Endothelial cell of umbilical vein (primary cell): ENCODE results near the gene SLC25A38.

Experiments used
- EZH2 ChIP-seq: IDR thresholded peaks from 2 replicates; pipeline ENCODE4 v1.6.1; 2012; ENCODE audit warnings: borderline replicate concordance, low read depth, mild to moderate bottlenecking, moderate library complexity, low read length, inconsistent platforms; ENCODE audit not compliant: severe bottlenecking
- GATA2 ChIP-seq: IDR thresholded peaks from 2 replicates; pipeline ENCODE4 v1.7.0; 2011; ENCODE audit warnings: low read depth, mild to moderate bottlenecking, moderate library complexity, mixed read lengths, low read length; ENCODE audit not compliant: insufficient read length, insufficient read depth
- POLR2A ChIP-seq: IDR thresholded peaks from 2 replicates; pipeline ENCODE4 v1.6.1; 2012; ENCODE audit warnings: low read depth, mild to moderate bottlenecking, control low read depth, low read length
- POLR2AphosphoS5 ChIP-seq: IDR thresholded peaks from 2 replicates; pipeline ENCODE4 v1.6.1; 2012; ENCODE audit warnings: low read depth, mild to moderate bottlenecking, control low read depth, low read length, moderate library complexity; ENCODE audit not compliant: insufficient read depth
- TF ChIP-seq, protein P1 (sequence below), 2 donors: IDR thresholded peaks; 1 replicate in 1 of 2; 2 replicates in 1 of 2; pipeline ENCODE4 v1.5.1; 2011; ENCODE audit warnings: low read length in 2 of 2, mild to moderate bottlenecking in 2 of 2, moderate library complexity in 2 of 2, control low read depth in 1 of 2, inconsistent platforms in 1 of 2, low read depth in 1 of 2; ENCODE audit not compliant: insufficient read depth in 1 of 2; ENCODE audit errors: extremely low read depth in 1 of 2

DNA sequence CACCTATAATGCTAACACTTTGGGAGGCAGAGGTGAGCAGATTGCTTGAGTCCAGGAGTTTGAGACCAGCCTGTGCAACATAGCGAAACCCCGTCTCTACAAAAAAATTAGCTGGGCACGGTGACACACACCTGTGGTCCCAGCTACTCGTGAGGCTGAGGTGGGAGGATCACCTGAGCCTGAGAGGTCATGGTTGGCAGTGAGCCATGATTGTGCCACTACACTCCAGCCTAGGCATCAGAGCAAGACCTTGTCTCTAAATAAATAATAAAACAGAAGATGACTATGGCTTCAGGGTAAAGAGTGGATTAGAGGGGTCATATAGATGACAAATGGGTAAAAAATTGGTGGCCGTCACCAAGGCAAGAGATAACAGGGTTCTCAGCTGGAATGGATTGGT lies 3.1 kb downstream of the SLC25A38 start:
- no peak for TF ChIP-seq POLR2A
- TF ChIP-seq, protein P1, sequence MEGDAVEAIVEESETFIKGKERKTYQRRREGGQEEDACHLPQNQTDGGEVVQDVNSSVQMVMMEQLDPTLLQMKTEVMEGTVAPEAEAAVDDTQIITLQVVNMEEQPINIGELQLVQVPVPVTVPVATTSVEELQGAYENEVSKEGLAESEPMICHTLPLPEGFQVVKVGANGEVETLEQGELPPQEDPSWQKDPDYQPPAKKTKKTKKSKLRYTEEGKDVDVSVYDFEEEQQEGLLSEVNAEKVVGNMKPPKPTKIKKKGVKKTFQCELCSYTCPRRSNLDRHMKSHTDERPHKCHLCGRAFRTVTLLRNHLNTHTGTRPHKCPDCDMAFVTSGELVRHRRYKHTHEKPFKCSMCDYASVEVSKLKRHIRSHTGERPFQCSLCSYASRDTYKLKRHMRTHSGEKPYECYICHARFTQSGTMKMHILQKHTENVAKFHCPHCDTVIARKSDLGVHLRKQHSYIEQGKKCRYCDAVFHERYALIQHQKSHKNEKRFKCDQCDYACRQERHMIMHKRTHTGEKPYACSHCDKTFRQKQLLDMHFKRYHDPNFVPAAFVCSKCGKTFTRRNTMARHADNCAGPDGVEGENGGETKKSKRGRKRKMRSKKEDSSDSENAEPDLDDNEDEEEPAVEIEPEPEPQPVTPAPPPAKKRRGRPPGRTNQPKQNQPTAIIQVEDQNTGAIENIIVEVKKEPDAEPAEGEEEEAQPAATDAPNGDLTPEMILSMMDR (IDR thresholded peaks at IDR 0.05; ENCODE audit: extremely low read depth in 1 of 2, insufficient read depth in 1 of 2, low read depth in 1 of 2, low read length in 2 of 2) = no peak
- no peak for TF ChIP-seq POLR2AphosphoS5
- no peak for TF ChIP-seq EZH2
- no peak for TF ChIP-seq GATA2
